Mesothelial cell of epicardium (in vitro differentiated cells): ENCODE results near the gene ANO1. TPM values are rescaled to one million over a fixed set of nuclear protein-coding genes. Genes with fewer than 3 reads are reported as not detected.

ENCODE experiments used
- DNase-seq, 2 experiments: peaks; one replicate each; pipeline ENCODE4 v3.0.0; 2021; ENCODE audit warnings: low spot score in 2 of 2; ENCODE audit not compliant: unreplicated experiment in 2 of 2
- H3K27ac Mint-ChIP-seq: 2 replicates; pipeline ENCODE4 v1.8.0; 2021; ENCODE audit warnings: mixed read lengths
- H3K27me3 Mint-ChIP-seq: 2 replicates; pipeline ENCODE4 v1.8.0; 2021; ENCODE audit warnings: low read depth, mixed read lengths
- H3K36me3 Mint-ChIP-seq: 2 replicates; pipeline ENCODE4 v1.8.0; 2021; ENCODE audit warnings: mixed read lengths
- H3K4me1 Mint-ChIP-seq: 2 replicates; pipeline ENCODE4 v1.8.0; 2021; ENCODE audit warnings: mixed read lengths
- H3K4me3 Mint-ChIP-seq: 2 replicates; pipeline ENCODE4 v1.8.0; 2021; ENCODE audit warnings: mild to moderate bottlenecking, moderate library complexity, mixed read lengths
- H3K9me3 Mint-ChIP-seq: 2 replicates; pipeline ENCODE4 v1.8.0; 2021; ENCODE audit warnings: mixed read lengths
- total RNA-seq: library from RNA; stranded (reverse); gene quantifications from 3 replicates; pipeline ENCODE4 v1.2.1, GENCODE V29; 2021
- TF ChIP-seq, protein P1 (sequence below): fragments of 200-600 bp; sonication (generic); IDR thresholded peaks from one replicate; pipeline ENCODE4 v1.5.0; 2021; ENCODE audit warnings: antibody characterized with exemption; ENCODE audit not compliant: unreplicated experiment

ANO1 gene
- total RNA-seq, 1 donor from 2014 or later, result 37.2 TPM

DNA sequence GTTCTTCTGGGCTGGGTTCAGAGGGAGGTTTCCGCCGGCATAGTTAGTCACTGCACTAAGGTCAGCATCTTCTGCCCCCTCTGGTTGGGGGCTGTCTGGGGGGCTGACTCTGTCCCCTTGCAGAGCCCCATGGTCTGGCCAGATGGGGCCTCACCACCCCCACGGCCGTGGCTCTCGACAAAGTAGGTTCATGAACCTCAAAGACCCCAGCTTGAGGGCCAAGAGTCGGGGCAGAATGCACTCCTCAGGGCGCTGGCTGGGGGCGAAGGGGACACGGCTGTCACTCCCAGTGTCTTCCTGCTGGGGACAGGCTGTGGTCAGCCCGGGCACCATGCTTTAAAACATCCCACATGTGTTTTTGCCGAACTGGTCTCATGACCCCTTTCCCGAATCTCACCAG, 20.8 kb downstream of the ANO1 start:
- TF ChIP-seq, protein P1, sequence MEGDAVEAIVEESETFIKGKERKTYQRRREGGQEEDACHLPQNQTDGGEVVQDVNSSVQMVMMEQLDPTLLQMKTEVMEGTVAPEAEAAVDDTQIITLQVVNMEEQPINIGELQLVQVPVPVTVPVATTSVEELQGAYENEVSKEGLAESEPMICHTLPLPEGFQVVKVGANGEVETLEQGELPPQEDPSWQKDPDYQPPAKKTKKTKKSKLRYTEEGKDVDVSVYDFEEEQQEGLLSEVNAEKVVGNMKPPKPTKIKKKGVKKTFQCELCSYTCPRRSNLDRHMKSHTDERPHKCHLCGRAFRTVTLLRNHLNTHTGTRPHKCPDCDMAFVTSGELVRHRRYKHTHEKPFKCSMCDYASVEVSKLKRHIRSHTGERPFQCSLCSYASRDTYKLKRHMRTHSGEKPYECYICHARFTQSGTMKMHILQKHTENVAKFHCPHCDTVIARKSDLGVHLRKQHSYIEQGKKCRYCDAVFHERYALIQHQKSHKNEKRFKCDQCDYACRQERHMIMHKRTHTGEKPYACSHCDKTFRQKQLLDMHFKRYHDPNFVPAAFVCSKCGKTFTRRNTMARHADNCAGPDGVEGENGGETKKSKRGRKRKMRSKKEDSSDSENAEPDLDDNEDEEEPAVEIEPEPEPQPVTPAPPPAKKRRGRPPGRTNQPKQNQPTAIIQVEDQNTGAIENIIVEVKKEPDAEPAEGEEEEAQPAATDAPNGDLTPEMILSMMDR, result no peak
- Mint-ChIP-seq H3K27ac (no peak overlapping the region), H3K27me3 (no peaks in the 10 kb centered on the region), H3K36me3 (no peaks in the 10 kb centered on the region), H3K9me3 (peaks cover 3% of the 10 kb centered on the region), H3K4me3 (no peak overlapping the region), H3K4me1 (peaks cover 27% of the 10 kb centered on the region)
- DNase-seq, result no peak

GRCh38 chr11:70099578-70100279, 21.6 kb downstream of the ANO1 start:
- TF ChIP-seq, protein P1, result no peak
- no peak for DNase-seq
- Mint-ChIP-seq H3K36me3 (no peaks in the 10 kb centered on the region), H3K9me3 (peaks cover 3% of the 10 kb centered on the region), H3K27ac (no peak overlapping the region), H3K27me3 (no peaks in the 10 kb centered on the region), H3K4me3 (no peak overlapping the region), H3K4me1 (peaks cover 34% of the 10 kb centered on the region)

DNA sequence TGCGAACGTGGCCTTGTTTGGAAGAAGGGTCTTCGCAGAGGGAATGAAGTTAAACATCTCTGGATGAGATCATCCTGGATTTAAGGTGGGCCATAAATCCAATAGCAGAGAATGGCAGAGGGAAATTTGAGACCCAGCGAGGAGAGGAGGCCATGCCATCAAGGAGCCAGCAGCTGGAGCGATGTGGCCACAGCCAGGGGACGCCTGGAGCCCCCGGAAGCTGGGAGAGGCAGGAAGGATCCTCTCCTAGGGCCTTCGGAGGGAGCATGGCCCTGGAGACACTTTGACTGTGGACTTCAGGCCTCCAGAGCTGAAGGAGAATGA, 22.1 kb downstream of the ANO1 start:
- Mint-ChIP-seq H3K27me3 (no peaks in the 10 kb centered on the region), H3K36me3 (no peaks in the 10 kb centered on the region), H3K27ac (no peak overlapping the region), H3K4me1 (peaks cover 34% of the 10 kb centered on the region), H3K4me3 (no peak overlapping the region), H3K9me3 (peaks cover 3% of the 10 kb centered on the region)
- TF ChIP-seq, protein P1, result no peak
- DNase-seq, result no peak

DNA sequence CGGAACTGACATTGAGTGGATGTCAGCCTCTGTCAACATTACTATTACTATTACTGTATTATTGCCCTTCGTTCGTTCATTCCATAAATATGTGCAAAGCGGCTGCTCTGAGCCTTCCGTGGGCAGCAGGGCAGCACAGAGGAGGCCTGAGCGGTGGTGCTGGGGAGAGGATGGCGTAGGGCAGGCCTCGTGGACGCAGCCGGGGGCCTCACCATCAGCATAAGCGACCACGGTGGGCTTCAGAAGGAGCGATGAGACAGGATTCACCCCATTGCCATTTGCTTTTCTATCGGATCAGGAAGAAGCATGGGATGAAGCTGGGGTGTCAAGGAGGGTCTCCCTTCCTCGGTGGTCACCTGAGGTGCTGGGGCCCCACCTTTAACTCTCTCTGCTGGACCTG, 22.7 kb downstream of the ANO1 start:
- Mint-ChIP-seq H3K27ac (no peak overlapping the region), H3K4me3 (no peak overlapping the region), H3K36me3 (no peaks in the 10 kb centered on the region), H3K4me1 (peaks cover 35% of the 10 kb centered on the region), H3K9me3 (peaks cover under 1% of the 10 kb centered on the region), H3K27me3 (peaks cover 2% of the 10 kb centered on the region)
- TF ChIP-seq, protein P1, result no peak
- no peak for DNase-seq

DNA sequence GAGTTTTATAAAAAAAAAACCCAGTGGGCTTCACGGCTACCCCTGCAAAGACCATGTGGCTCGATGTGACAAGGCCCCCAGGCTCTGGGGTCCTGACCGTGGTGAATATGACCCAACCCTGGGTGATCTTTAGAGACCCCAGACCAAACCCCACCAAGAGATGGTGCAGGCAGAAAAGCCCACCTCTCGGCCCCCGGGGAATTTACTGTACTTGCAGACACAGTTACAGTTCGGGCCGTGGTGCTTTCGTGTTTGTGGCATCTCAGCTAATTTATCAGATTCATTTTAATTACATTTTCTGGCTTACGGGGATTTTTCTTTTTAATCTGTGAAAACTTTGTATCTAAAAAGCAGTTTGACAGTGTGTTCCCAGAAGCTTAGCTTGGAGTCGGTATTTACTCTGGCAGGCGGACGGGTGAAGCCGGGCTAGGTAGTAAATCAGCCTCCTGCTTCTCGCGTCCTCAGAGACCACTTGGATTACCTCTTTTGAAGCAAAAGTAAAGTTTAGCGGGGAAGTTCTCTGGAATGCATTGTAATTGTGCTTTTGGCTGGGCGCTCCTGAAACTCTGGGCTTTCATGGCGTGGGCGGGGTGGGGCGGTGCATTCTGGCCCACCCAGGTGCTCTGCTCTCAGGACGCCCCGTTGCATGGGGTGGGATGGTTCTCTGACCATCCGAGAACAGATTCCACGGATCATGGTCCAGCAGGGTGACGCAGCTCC, 25.3 kb downstream of the ANO1 start:
- no peaks in the 10 kb centered on the region for H3K9me3 Mint-ChIP-seq
- peak overlapping the region; percentile 77 for H3K27ac Mint-ChIP-seq
- peaks cover 37% of the 10 kb centered on the region for H3K4me1 Mint-ChIP-seq
- peaks cover 2% of the 10 kb centered on the region for H3K27me3 Mint-ChIP-seq
- TF ChIP-seq, protein P1, result no peak
- no peak for DNase-seq
- H3K36me3 Mint-ChIP-seq, result no peaks in the 10 kb centered on the region
- no peak overlapping the region for H3K4me3 Mint-ChIP-seq
